Measurements from ENCODE around the gene TMEM271. TPM values are rescaled to one million over a fixed set of nuclear protein-coding genes. Genes with fewer than 3 reads are reported as not detected.
"Not testable (repeated sequence)": the region's sequence is repeated elsewhere in the genome, so short reads cannot be mapped to it uniquely, and the experiment has no call there.

Gene TMEM271
- total and polyA plus RNA-seq, 9 donors, result 0.04 to 0.32 (median 0.08) TPM; not detected in 6

DNA sequence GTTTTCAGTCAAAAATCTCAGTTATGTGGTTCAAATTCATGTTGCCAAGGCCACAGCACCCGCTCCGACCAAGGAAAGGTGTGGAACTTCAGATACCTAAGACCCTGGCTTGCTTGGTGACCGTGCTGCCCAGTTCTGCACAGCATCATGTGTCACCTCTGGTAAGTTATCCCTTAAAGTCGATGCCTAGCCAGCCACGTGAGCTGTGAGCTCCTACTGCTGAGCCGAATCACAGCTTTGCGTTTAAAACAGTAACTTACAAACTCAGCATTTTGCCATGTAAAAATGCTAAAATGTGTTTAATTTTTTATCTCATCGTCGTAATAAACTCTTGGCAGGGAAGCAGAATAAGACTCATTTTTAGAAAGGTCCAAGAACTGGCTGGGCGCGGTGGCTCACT lies 5.3 kb downstream of the TMEM271 start:
- Histone ChIP-seq H3K4me1 (ENCODE audit: control insufficient read depth, insufficient read depth, low read length) (no peaks in the 10 kb centered on the region), H3K4me3 (ENCODE audit: low read length) (no peak overlapping the region), H3K27ac (ENCODE audit: low read length) (no peak overlapping the region), H3K36me3 (ENCODE audit: control insufficient read depth, insufficient read depth, low read length) (no peaks in the 10 kb centered on the region), H3K27me3 (ENCODE audit: control insufficient read depth, insufficient read depth, low read length) (peaks cover 34% of the 10 kb centered on the region), H3K9me3 (replicated peaks; ENCODE audit: control insufficient read depth, low read depth, low read length) (no peaks in the 10 kb centered on the region)
- WGBS (ENCODE audit: insufficient coverage), result 85% methylated on average over 7 of the region's 11 CpGs
- DNase-seq, result no peak

DNA sequence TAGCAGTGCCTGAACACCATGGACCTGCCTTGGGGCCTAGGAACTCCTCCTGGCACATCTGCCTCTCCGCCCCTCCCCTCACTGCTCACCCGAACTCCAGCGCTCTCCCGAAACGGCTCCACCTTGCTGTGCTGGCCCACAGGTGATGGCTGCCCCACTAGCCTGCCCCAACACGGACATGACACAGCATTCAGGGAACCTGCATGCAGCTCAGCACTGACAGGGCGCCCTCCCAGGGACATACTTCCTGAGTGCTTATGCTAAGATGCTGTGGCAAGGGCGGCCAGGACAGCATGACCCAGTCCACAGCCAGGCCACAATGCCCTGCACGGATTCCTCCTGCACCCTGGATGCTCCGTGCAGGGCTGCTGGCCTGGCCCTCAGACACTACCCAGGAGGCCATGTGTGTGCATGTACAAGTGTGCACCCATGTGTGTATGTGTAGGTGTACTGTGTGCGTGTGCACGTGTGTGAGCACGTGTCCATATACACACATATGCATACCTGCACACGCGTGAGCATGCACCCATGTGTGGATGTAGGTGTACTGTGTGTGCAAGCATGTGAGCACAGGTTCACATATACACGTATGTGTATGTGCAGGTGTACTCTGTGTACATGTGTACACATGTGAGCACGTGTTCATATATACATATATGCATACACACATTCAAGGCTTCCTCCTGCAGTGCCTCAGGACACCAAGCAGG lies 6.0 kb downstream of the TMEM271 start:
- no peak for DNase-seq
- Histone ChIP-seq H3K4me1 (ENCODE audit: control insufficient read depth, insufficient read depth, low read length) (no peaks in the 10 kb centered on the region), H3K4me3 (ENCODE audit: low read length) (no peak overlapping the region), H3K27ac (ENCODE audit: low read length) (no peak overlapping the region), H3K27me3 (ENCODE audit: control insufficient read depth, insufficient read depth, low read length) (peaks cover 34% of the 10 kb centered on the region), H3K36me3 (ENCODE audit: control insufficient read depth, insufficient read depth, low read length) (no peaks in the 10 kb centered on the region), H3K9me3 (replicated peaks; ENCODE audit: control insufficient read depth, low read depth, low read length) (no peaks in the 10 kb centered on the region)
- 48% methylated on average over 9 of the region's 17 CpGs for WGBS (ENCODE audit: insufficient coverage)

DNA sequence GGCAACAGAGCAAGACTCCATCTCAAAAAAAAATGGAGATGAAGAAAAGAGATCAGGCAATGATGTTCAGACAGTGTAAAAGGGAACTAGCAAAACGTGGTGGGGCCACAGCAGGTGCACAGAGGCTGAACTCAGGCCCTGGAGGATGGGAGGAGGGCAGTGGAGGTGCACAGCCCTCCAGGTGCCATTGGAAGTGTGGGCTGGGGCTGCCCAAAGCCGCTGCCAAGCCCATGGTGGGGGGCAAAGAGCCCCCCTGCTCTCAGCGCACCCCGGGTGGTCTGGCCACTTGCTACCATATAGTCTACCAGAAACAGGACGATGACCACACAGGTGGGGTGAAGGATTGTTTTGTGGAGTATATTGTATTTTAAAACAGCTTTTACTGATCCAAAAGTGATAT lies 7.1 kb downstream of the TMEM271 start:
- Histone ChIP-seq H3K27ac (ENCODE audit: low read length) (no peak overlapping the region), H3K27me3 (ENCODE audit: control insufficient read depth, insufficient read depth, low read length) (peaks cover 24% of the 10 kb centered on the region), H3K4me3 (ENCODE audit: low read length) (no peak overlapping the region), H3K9me3 (replicated peaks; ENCODE audit: control insufficient read depth, low read depth, low read length) (no peaks in the 10 kb centered on the region), H3K4me1 (ENCODE audit: control insufficient read depth, insufficient read depth, low read length) (no peaks in the 10 kb centered on the region), H3K36me3 (ENCODE audit: control insufficient read depth, insufficient read depth, low read length) (no peaks in the 10 kb centered on the region)
- WGBS (ENCODE audit: insufficient coverage), result 68% methylated on average over 4 of the region's 5 CpGs
- DNase-seq, result no peak

DNA sequence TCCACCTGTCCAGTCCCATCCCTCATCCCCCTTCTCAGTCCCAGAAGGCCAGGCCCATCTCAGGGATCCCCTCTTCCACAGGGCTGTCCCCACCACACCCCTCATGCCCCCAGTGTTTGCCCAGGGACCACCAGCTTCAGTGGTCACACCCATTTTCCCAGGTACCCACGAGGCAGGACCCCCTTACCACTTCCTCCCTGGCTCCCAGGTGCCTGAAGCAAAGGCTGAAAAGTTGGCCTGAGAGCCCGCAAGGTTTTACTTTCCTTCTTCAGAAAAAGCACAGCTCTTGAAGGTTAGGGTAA lies 7.8 kb downstream of the TMEM271 start:
- peaks cover 19% of the 10 kb centered on the region for H3K27me3 ChIP-seq (ENCODE audit: control insufficient read depth, insufficient read depth, low read length)
- no peak for DNase-seq

DNA sequence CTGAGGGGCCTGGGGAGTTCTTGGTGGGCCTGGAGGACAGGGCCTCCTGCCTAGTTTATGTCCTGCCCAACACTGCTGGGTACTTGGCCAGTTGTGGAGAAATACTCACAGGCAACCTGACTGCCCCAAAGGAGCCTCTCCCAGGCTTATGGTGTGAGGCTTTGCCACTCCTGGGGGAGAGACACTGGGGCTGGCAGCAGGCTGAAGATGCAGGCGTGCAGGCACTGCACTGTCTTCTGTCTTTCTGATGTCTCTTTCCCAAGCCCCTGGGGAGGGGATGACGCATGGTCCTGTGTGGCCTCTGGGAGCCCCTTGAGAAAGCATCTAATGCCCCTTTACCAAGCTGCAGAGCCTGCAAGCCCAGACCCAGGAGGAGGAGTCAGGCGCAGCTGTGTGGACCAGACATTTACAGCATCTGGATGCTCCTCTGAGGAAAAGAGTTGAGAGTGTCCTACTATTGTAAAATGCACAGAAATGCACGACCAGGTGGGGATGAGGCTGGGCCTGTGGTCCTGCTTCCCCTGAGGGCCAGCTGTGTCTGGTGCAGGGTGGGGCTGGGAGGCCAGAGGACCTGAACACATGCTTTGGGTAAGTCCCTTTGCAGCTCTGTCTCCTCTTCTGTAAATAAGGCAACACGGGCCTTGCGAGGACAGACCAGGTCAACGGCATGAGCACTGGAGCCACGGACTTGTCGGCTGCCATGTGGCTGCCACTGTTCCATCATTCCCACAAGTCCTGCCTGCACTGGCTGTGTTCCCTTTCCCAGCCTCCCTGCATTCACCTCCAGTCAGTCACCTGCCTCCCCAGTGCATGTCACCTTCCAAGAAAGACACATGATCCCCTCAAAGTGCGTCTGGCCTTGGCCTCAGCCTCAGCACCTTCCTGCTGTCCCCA lies 8.4 kb downstream of the TMEM271 start:
- Histone ChIP-seq H3K4me3 (ENCODE audit: low read length) (no peak overlapping the region), H3K9me3 (replicated peaks; ENCODE audit: control insufficient read depth, low read depth, low read length) (peaks cover 3% of the 10 kb centered on the region), H3K36me3 (ENCODE audit: control insufficient read depth, insufficient read depth, low read length) (no peaks in the 10 kb centered on the region), H3K4me1 (ENCODE audit: control insufficient read depth, insufficient read depth, low read length) (no peaks in the 10 kb centered on the region), H3K27me3 (ENCODE audit: control insufficient read depth, insufficient read depth, low read length) (peaks cover 13% of the 10 kb centered on the region), H3K27ac (ENCODE audit: low read length) (no peak overlapping the region)
- DNase-seq, result no peak
- 75% methylated on average over 10 of the region's 10 CpGs for WGBS (ENCODE audit: insufficient coverage)

More for the DNA sequence above, 7.8 kb downstream of the TMEM271 start:
- H3K4me1 ChIP-seq (ENCODE audit: control insufficient read depth, insufficient read depth, low read length), result no peaks in the 10 kb centered on the region
- 33% methylated on average over 1 of the region's 2 CpGs for WGBS (ENCODE audit: insufficient coverage)
- H3K27ac ChIP-seq (ENCODE audit: low read length), result no peak overlapping the region
- H3K9me3 ChIP-seq (replicated peaks; ENCODE audit: control insufficient read depth, low read depth, low read length), result no peaks in the 10 kb centered on the region
- no peaks in the 10 kb centered on the region for H3K36me3 ChIP-seq (ENCODE audit: control insufficient read depth, insufficient read depth, low read length)
- H3K4me3 ChIP-seq (ENCODE audit: low read length), result no peak overlapping the region

DNA sequence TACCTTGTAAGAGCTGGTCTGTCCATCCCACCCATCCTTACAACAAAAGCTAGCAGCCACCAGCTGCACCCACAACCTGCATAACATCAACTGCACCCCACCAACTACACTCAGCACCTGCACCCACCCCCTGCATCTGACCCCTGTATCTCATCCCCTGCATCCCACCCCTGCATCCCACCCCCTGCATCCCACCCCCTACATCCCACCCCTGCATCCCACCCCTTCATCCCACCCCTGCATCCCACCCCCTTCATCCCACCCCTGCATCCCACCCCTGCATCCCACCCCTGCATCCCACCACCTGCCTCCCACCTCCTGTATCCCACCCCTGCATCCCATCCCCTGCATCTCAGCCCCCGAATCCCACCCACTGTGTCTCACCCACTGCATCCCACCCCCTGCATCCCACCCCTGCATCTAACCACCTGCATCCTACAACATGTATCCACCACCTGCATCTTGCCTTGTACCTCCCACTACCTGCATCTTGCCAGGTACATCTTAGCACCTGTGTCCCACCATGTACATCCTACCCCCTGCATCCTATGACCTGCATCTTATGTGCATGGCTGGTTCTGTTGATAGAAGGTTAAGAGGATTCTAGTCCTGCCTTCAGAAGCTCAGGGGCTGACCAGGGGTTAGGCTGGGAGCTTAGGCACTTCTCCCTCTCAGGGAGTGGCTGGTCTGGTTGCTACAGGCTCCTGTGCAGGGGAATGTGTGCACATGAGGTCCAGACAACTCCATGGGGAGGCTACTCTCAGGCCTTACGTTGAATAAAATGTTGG lies 9.4 kb downstream of the TMEM271 start:
- DNase-seq, result no peak
- no peaks in the 10 kb centered on the region for H3K36me3 ChIP-seq (ENCODE audit: control insufficient read depth, insufficient read depth, low read length)
- H3K4me1 ChIP-seq (ENCODE audit: control insufficient read depth, insufficient read depth, low read length), result no peaks in the 10 kb centered on the region
- no peak overlapping the region for H3K27ac ChIP-seq (ENCODE audit: low read length)
- 55% methylated on average over 2 of the region's 2 CpGs for WGBS (ENCODE audit: insufficient coverage)
- peaks cover 3% of the 10 kb centered on the region for H3K9me3 ChIP-seq (replicated peaks; ENCODE audit: control insufficient read depth, low read depth, low read length)
- peaks cover 4% of the 10 kb centered on the region for H3K27me3 ChIP-seq (ENCODE audit: control insufficient read depth, insufficient read depth, low read length)
- H3K4me3 ChIP-seq (ENCODE audit: low read length), result no peak overlapping the region

DNA sequence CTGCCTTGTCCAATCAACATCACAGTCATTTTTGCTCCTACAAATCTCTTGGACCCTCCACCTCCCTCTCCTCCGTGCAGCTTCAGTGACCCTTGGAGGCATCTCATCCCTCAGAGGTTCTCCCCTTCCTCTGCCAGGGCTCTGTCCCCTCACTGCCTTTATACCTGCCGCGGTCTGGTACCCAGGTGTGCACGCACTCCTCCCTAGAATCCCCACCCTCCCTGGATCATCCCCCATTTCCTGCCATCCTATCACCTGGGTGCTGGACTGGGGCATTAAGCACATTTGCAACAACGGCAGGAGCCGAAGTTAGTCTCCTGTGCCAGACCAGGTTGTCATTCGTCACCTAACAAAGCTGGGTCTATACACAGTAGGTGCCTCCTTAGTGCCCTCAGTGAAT lies 10.1 kb downstream of the TMEM271 start:
- H3K9me3 ChIP-seq (replicated peaks; ENCODE audit: control insufficient read depth, low read depth, low read length), result peaks cover 3% of the 10 kb centered on the region
- peaks cover 3% of the 10 kb centered on the region for H3K27me3 ChIP-seq (ENCODE audit: control insufficient read depth, insufficient read depth, low read length)
- 86% methylated on average over 5 of the region's 7 CpGs for WGBS (ENCODE audit: insufficient coverage)
- DNase-seq, result no peak
- no peak overlapping the region for H3K4me3 ChIP-seq (ENCODE audit: low read length)
- H3K36me3 ChIP-seq (ENCODE audit: control insufficient read depth, insufficient read depth, low read length), result no peaks in the 10 kb centered on the region
- H3K4me1 ChIP-seq (ENCODE audit: control insufficient read depth, insufficient read depth, low read length), result no peaks in the 10 kb centered on the region
- H3K27ac ChIP-seq (ENCODE audit: low read length), result no peak overlapping the region

DNA sequence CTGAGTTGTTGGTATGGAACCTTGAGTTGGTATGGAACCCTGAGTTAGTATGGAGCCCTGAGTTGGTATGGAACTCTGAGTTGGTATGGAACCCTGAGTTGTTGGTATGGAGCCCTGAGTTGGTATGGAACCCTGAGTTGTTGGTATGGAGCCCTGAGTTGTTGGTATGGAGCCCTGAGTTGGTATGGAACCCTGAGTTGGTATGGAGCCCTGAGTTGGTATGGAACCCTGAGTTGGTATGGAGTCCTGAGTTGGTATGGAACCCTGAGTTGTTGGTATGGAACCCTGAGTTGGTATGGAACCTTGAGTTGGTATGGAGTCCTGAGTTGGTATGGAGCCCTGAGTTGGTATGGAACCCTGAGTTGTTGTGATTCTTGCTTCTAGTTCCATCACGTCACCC lies 10.5 kb downstream of the TMEM271 start:
- WGBS (ENCODE audit: insufficient coverage), result 90% methylated on average over 1 of the region's 1 CpG
- not testable (repeated sequence) for H3K27ac ChIP-seq (ENCODE audit: low read length); H3K36me3 ChIP-seq (ENCODE audit: control insufficient read depth, insufficient read depth, low read length); DNase-seq; H3K9me3 ChIP-seq (replicated peaks; ENCODE audit: control insufficient read depth, low read depth, low read length); H3K4me3 ChIP-seq (ENCODE audit: low read length); H3K4me1 ChIP-seq (ENCODE audit: control insufficient read depth, insufficient read depth, low read length); H3K27me3 ChIP-seq (ENCODE audit: control insufficient read depth, insufficient read depth, low read length)

DNA sequence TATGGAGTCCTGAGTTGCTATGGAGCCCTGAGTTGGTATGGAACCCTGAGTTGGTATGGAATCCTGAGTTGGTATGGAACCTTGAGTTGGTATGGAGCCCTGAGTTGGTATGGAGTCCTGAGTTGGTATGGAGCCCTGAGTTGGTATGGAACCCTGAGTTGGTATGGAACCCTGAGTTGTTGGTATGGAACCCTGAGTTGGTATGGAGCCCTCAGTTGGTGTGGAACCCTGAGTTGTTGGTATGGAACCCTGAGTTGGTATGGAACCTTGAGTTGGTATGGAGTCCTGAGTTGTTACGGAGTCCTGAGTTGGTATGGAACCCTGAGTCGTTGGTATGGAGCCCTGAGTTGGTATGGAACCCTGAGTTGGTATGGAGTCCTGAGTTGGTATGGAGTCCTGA lies 13.6 kb downstream of the TMEM271 start:
- not testable (repeated sequence) for H3K27ac ChIP-seq (ENCODE audit: low read length); H3K9me3 ChIP-seq (replicated peaks; ENCODE audit: control insufficient read depth, low read depth, low read length); H3K36me3 ChIP-seq (ENCODE audit: control insufficient read depth, insufficient read depth, low read length); DNase-seq; H3K4me3 ChIP-seq (ENCODE audit: low read length); H3K27me3 ChIP-seq (ENCODE audit: control insufficient read depth, insufficient read depth, low read length); H3K4me1 ChIP-seq (ENCODE audit: control insufficient read depth, insufficient read depth, low read length)
- WGBS (ENCODE audit: insufficient coverage), result 70% methylated on average over 2 of the region's 2 CpGs

DNA sequence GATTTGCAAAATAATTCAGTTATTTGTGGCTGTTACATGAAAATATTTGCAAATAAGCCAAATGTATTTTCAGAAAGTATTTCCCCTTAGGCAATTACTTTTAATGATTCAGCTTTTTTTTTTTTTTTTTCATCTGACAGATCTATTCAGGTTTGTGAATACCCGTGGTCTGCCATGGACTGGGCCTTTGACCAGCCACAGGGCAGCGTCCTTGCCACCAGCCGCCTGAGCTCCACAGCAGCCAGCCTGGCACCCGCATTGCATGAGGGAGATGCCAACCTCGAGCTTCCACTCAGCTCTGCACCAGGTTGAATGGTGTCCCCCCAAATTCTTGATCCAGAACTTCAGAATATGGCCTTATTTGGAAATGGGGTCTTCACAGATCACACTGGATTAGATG lies 14.7 kb downstream of the TMEM271 start:
- Histone ChIP-seq H3K27me3 (ENCODE audit: control insufficient read depth, insufficient read depth, low read length) (no peaks in the 10 kb centered on the region), H3K9me3 (replicated peaks; ENCODE audit: control insufficient read depth, low read depth, low read length) (peaks cover 3% of the 10 kb centered on the region), H3K4me1 (ENCODE audit: control insufficient read depth, insufficient read depth, low read length) (no peaks in the 10 kb centered on the region), H3K36me3 (ENCODE audit: control insufficient read depth, insufficient read depth, low read length) (no peaks in the 10 kb centered on the region), H3K27ac (ENCODE audit: low read length) (no peak overlapping the region), H3K4me3 (ENCODE audit: low read length) (no peak overlapping the region)
- 81% methylated on average over 4 of the region's 5 CpGs for WGBS (ENCODE audit: insufficient coverage)
- DNase-seq, result no peak
